Activated CD4-positive, alpha-beta memory T cell treated with anti-CD3 and anti-CD28 coated beads for 36 hours (primary cell): ENCODE results near the gene CCNT1. TPM values are rescaled to one million over a fixed set of nuclear protein-coding genes. Genes with fewer than 3 reads are reported as not detected.
"Not testable (repeated sequence)": the region's sequence is repeated elsewhere in the genome, so short reads cannot be mapped to it uniquely, and the experiment has no call there.

Experiments used
- CTCF ChIA-PET: fragments of 350-600 bp; sonication (Branson Sonifier 250); formaldehyde crosslinking; loops from one replicate; lab custom pipeline; 2021; ENCODE audit warnings: antibody characterized with exemption, inconsistent platforms; lab: Charles Lee
- POLR2A ChIA-PET: fragments of 350-600 bp; sonication (Branson Sonifier 250); formaldehyde crosslinking; loops from one replicate; lab custom pipeline; 2021; ENCODE audit warnings: antibody characterized with exemption; lab: Charles Lee
- DNase-seq: peaks from one replicate; pipeline ENCODE4 v3.0.0-alpha.2; 2020
- H3K27ac Mint-ChIP-seq: one replicate; pipeline ENCODE4 v1.8.0; 2021; ENCODE audit warnings: mixed read lengths
- H3K27me3 Mint-ChIP-seq: one replicate; pipeline ENCODE4 v1.8.0; 2021; ENCODE audit warnings: mixed read lengths
- H3K36me3 Mint-ChIP-seq: one replicate; pipeline ENCODE4 v1.8.0; 2021; ENCODE audit warnings: mixed read lengths
- H3K4me1 Mint-ChIP-seq: one replicate; pipeline ENCODE4 v1.8.0; 2021; ENCODE audit warnings: low read depth, mixed read lengths
- H3K4me3 Mint-ChIP-seq: one replicate; pipeline ENCODE4 v1.8.0; 2021; ENCODE audit warnings: mild to moderate bottlenecking, mixed read lengths
- H3K9me3 Mint-ChIP-seq: one replicate; pipeline ENCODE4 v1.8.0; 2021; ENCODE audit warnings: mixed read lengths
- intact Hi-C: fragments of 100-400 bp; cut with micrococcal nuclease; formaldehyde crosslinking; loops from one replicate; pipeline ENCODE4 v1.15.1; 2023
- total RNA-seq, 2 experiments: library from RNA; stranded (reverse); gene quantifications; one replicate each; pipeline ENCODE4 v1.2.3, GENCODE V29; 2021

The CCNT1 gene
- total RNA-seq, 2 experiments from 2014 or later = 66.2 to 73.3 TPM

GRCh38 chr12:48691826-48692487 lies 24.6 kb downstream of the CCNT1 start:
- Mint-ChIP-seq H3K4me1 (peaks cover 22% of the 10 kb centered on the region), H3K4me3 (no peak overlapping the region), H3K9me3 (no peaks in the 10 kb centered on the region), H3K36me3 (peaks cover 56% of the 10 kb centered on the region), H3K27me3 (no peaks in the 10 kb centered on the region), H3K27ac (peak overlapping the region; percentile 49)
- no peak for DNase-seq
- ChIA-PET CTCF (interaction anchor here (1.2 to 1.5 kb wide), 2 partner anchors 10 to 103 kb away, joined by 3 read pairs; partner anchors contain the start of gene KANSL2), POLR2A (no interaction called here)
- intact Hi-C loops = no loop called here

GRCh38 chr12:48690990-48691389 lies 25.5 kb downstream of the CCNT1 start:
- POLR2A ChIA-PET = interaction anchor here (0.8 kb wide), 1 partner anchor 9 kb away, joined by 3 read pairs; the partner anchor contains the start of gene KANSL2
- Mint-ChIP-seq H3K27ac (no peak overlapping the region), H3K36me3 (peaks cover 51% of the 10 kb centered on the region), H3K4me1 (peaks cover 22% of the 10 kb centered on the region), H3K9me3 (no peaks in the 10 kb centered on the region), H3K27me3 (no peaks in the 10 kb centered on the region), H3K4me3 (no peak overlapping the region)
- intact Hi-C loops = no loop called here
- CTCF ChIA-PET = interaction anchor here (0.9 to 1.2 kb wide), 3 partner anchors 9 to 200 kb away, joined by 3 read pairs; partner anchors contain the start of gene KANSL2
- no peak for DNase-seq

GRCh38 chr12:48690436-48690835 lies 26.1 kb downstream of the CCNT1 start:
- peaks cover 22% of the 10 kb centered on the region for H3K4me1 Mint-ChIP-seq
- H3K4me3 Mint-ChIP-seq = no peak overlapping the region
- intact Hi-C loops = no loop called here
- ChIA-PET CTCF (interaction anchor here (0.9 to 1.1 kb wide), 2 partner anchors 65 to 201 kb away, joined by 3 read pairs; no protein-coding TSS in a partner anchor), POLR2A (interaction anchor here (0.8 kb wide), 1 partner anchor 8 kb away, joined by 3 read pairs; the partner anchor contains the start of gene KANSL2)
- H3K27ac Mint-ChIP-seq = no peak overlapping the region
- H3K27me3 Mint-ChIP-seq = no peaks in the 10 kb centered on the region
- H3K36me3 Mint-ChIP-seq = peaks cover 45% of the 10 kb centered on the region
- DNase-seq = no peak
- no peaks in the 10 kb centered on the region for H3K9me3 Mint-ChIP-seq

- peak overlapping the region; percentile 68 for H3K27ac Mint-ChIP-seq
- peaks cover 22% of the 10 kb centered on the region for H3K4me1 Mint-ChIP-seq
- no peaks in the 10 kb centered on the region for H3K27me3 Mint-ChIP-seq
- ChIA-PET POLR2A (no interaction called here), CTCF (no interaction called here)
- H3K4me3 Mint-ChIP-seq = no peak overlapping the region
- intact Hi-C loops = no loop called here
- no peak for DNase-seq
- peaks cover 34% of the 10 kb centered on the region for H3K36me3 Mint-ChIP-seq
- H3K9me3 Mint-ChIP-seq = no peaks in the 10 kb centered on the region
Measured at GRCh38 chr12:48688836-48689235, 27.7 kb downstream of the CCNT1 start.

- CTCF ChIA-PET = no interaction called here
- POLR2A ChIA-PET = no interaction called here
Measured at GRCh38 chr12:48687592-48687991, 28.9 kb downstream of the CCNT1 start.

GRCh38 chr12:48686615-48687334 lies 29.7 kb downstream of the CCNT1 start:
- CTCF ChIA-PET = no interaction called here
- Mint-ChIP-seq H3K36me3 (peaks cover 18% of the 10 kb centered on the region), H3K27me3 (no peaks in the 10 kb centered on the region), H3K27ac (no peak overlapping the region), H3K9me3 (no peaks in the 10 kb centered on the region), H3K4me3 (no peak overlapping the region), H3K4me1 (peaks cover 24% of the 10 kb centered on the region)
- POLR2A ChIA-PET = interaction anchor here (1.2 to 1.4 kb wide), 2 partner anchors 8 to 64 kb away, joined by 3 read pairs; no protein-coding TSS in a partner anchor
- intact Hi-C loops = no loop called here
- no peak for DNase-seq

More at GRCh38 chr12:48687592-48687991, 28.9 kb downstream of the CCNT1 start:
- Mint-ChIP-seq H3K27ac (peak overlapping the region; percentile 56), H3K36me3 (peaks cover 23% of the 10 kb centered on the region), H3K4me1 (peaks cover 24% of the 10 kb centered on the region), H3K9me3 (no peaks in the 10 kb centered on the region), H3K27me3 (no peaks in the 10 kb centered on the region), H3K4me3 (no peak overlapping the region)
- intact Hi-C loops = no loop called here
- DNase-seq = no peak

- ChIA-PET CTCF (interaction anchor here (1.0 kb wide), 1 partner anchor 302 kb away, joined by 3 read pairs; no protein-coding TSS in a partner anchor), POLR2A (interaction anchor here (1.2 to 1.4 kb wide), 2 partner anchors 8 to 65 kb away, joined by 3 read pairs; no protein-coding TSS in a partner anchor)
- intact Hi-C loops = no loop called here
- Mint-ChIP-seq H3K4me1 (peaks cover 26% of the 10 kb centered on the region), H3K4me3 (no peak overlapping the region), H3K27ac (no peak overlapping the region), H3K9me3 (no peaks in the 10 kb centered on the region), H3K27me3 (no peaks in the 10 kb centered on the region), H3K36me3 (peaks cover 18% of the 10 kb centered on the region)
- no peak for DNase-seq
Measured at GRCh38 chr12:48686037-48686595, 30.4 kb downstream of the CCNT1 start.

- no peaks in the 10 kb centered on the region for H3K9me3 Mint-ChIP-seq
- H3K36me3 Mint-ChIP-seq = peaks cover 32% of the 10 kb centered on the region
- intact Hi-C loops = loop anchor here (2.0 to 5.0 kb wide), 4 partner anchors 67 to 169 kb away; partner anchors contain the start of gene DDX23
- H3K27me3 Mint-ChIP-seq = no peaks in the 10 kb centered on the region
- no peak overlapping the region for H3K4me3 Mint-ChIP-seq
- no peak overlapping the region for H3K27ac Mint-ChIP-seq
- peaks cover 42% of the 10 kb centered on the region for H3K4me1 Mint-ChIP-seq
- no peak for DNase-seq
- ChIA-PET CTCF (no interaction called here), POLR2A (interaction anchor here (2.3 to 2.5 kb wide), 2 partner anchors 33 to 132 kb away, joined by 7 to 8 read pairs; partner anchors contain the start of gene CCNT1)
Measured at GRCh38 chr12:48683534-48683933, 33.0 kb downstream of the CCNT1 start.

GRCh38 chr12:48682927-48683326 lies 33.6 kb downstream of the CCNT1 start:
- Mint-ChIP-seq H3K27me3 (no peaks in the 10 kb centered on the region), H3K4me3 (peak overlapping the region; percentile 99), H3K4me1 (peaks cover 43% of the 10 kb centered on the region), H3K27ac (no peak overlapping the region), H3K36me3 (peaks cover 32% of the 10 kb centered on the region), H3K9me3 (no peaks in the 10 kb centered on the region)
- DNase-seq = no peak
- POLR2A ChIA-PET = interaction anchor here (0.9 to 2.5 kb wide), 8 partner anchors 28 to 798 kb away, joined by 3 to 8 read pairs (median 4); partner anchors contain the start of genes CCNT1 and RHEBL1
- intact Hi-C loops = loop anchor here (1.0 to 5.0 kb wide), 6 partner anchors 33 to 485 kb away; partner anchors contain the start of genes CCNT1 and DDX23
- CTCF ChIA-PET = interaction anchor here (1.1 to 2.5 kb wide), 2 partner anchors 9 to 112 kb away, joined by 3 to 9 read pairs; no protein-coding TSS in a partner anchor

- H3K4me1 Mint-ChIP-seq = peaks cover 42% of the 10 kb centered on the region
- H3K36me3 Mint-ChIP-seq = peaks cover 32% of the 10 kb centered on the region
- intact Hi-C loops = loop anchor here (1.0 to 5.0 kb wide), 6 partner anchors 34 to 484 kb away; partner anchors contain the start of genes CCNT1 and DDX23
- peak overlapping the region; percentile 94 for H3K27ac Mint-ChIP-seq
- not testable (repeated sequence) for DNase-seq, H3K9me3 Mint-ChIP-seq, H3K27me3 Mint-ChIP-seq
- ChIA-PET CTCF (interaction anchor here (1.1 to 2.5 kb wide), 3 partner anchors 9 to 113 kb away, joined by 3 to 9 read pairs (median 4); no protein-coding TSS in a partner anchor), POLR2A (interaction anchor here (0.9 to 2.5 kb wide), 11 partner anchors 8 to 798 kb away, joined by 3 to 9 read pairs (median 3); partner anchors contain the start of genes CCNT1, RHEBL1 and TUBA1B)
- H3K4me3 Mint-ChIP-seq = peak overlapping the region; percentile 99
Measured at GRCh38 chr12:48682533-48682905, 34.0 kb downstream of the CCNT1 start.
